Stomach (tissue), 9 donors: Measurements from ENCODE around the gene RNASEH2A. TPM values are rescaled to one million over a fixed set of nuclear protein-coding genes. Genes with fewer than 3 reads are reported as not detected.
A peak's percentile ranks its signal among the peaks of the same experiment; 100 is the strongest.

Experiments
- DNase-seq, 2 donors: peaks; one replicate each; pipeline versions ENCODE4 v3.0.0 to v3.0.0-alpha.2; 2013 to 2019
- H3K27ac ChIP-seq, 5 donors: fragments of 200-600 bp in 4 of 5; sonication (generic) in 4 of 5; one replicate each; pipeline ENCODE4 v1.5.1; 2013 to 2019; ENCODE audit warnings: mild to moderate bottlenecking in 1 of 5, moderate library complexity in 1 of 5
- H3K27me3 ChIP-seq, 3 donors: fragments of 200-600 bp; sonication (generic); one replicate each; pipeline ENCODE4 v1.5.1; 2017 to 2019; ENCODE audit warnings: mixed run types in 1 of 3
- H3K36me3 ChIP-seq, 4 donors: fragments of 200-600 bp; sonication (generic); 1 replicate in 3 of 4; 2 replicates in 1 of 4; pipeline ENCODE4 v1.5.1; 2016 to 2019
- H3K4me1 ChIP-seq, 4 donors: fragments of 200-600 bp; sonication (generic); one replicate each; pipeline ENCODE4 v1.5.1; 2016 to 2019
- H3K4me3 ChIP-seq, 4 donors: fragments of 200-600 bp; sonication (generic) in 3 of 4; one replicate each; pipeline ENCODE4 v1.5.1; 2016 to 2019; ENCODE audit warnings: mild to moderate bottlenecking in 1 of 4
- H3K9me3 ChIP-seq, 4 donors: fragments of 200-600 bp; sonication (generic); one replicate each; pipeline ENCODE4 v1.5.1; 2016 to 2019
- EP300 ChIP-seq: sonication (generic); formaldehyde crosslinking; IDR thresholded peaks from one replicate; pipeline ENCODE4 v1.6.1; 2017; ENCODE audit warnings: antibody characterized with exemption
- POLR2A ChIP-seq, 4 donors: fragments of 450-650 bp; IDR thresholded peaks; one replicate each; pipeline ENCODE4 v1.6.1; 2016; ENCODE audit warnings: antibody characterized with exemption in 4 of 4, control low read depth in 2 of 4, mild to moderate bottlenecking in 1 of 4, moderate library complexity in 1 of 4
- POLR2AphosphoS5 ChIP-seq, 3 donors: sonication (generic); formaldehyde crosslinking; IDR thresholded peaks; one replicate each; pipeline ENCODE4 v1.6.1; 2016; ENCODE audit warnings: antibody characterized with exemption in 3 of 3
- WGBS, 5 donors: extraction: QIAGEN DNeasy Blood & Tissue Kit in 3 of 5; methylation state at CpG; one replicate each; pipeline versions ENCODE4 v1.1.5 to v1.1.7; 2013 to 2018; 5-methylcytosine and 5-hydroxymethylcytosine counted together
- intact Hi-C: fragments of 100-400 bp; cut with DNase I; formaldehyde crosslinking; loops from one replicate; pipeline ENCODE4 v1.15.1; 2023; ENCODE audit warnings: low total_unique reads
- polyA plus RNA-seq, 3 donors: library from polyadenylated mRNA; stranded (reverse); fragments of 200-250 nt; gene quantifications; one replicate each; pipeline ENCODE4 v1.2.3, GENCODE V29; 2013
- total RNA-seq, 5 donors: library from RNA; depleted of rRNA; stranded (reverse); fragments of >200 nt; gene quantifications; one replicate each; pipeline versions ENCODE4 v1.1.0 to v1.2.3, GENCODE V29; 2014 to 2016
- TF ChIP-seq, protein P1 (sequence below), 7 experiments: fragments of 450-650 bp in 4 of 7; fragments of 200-600 bp in 3 of 7; sonication (generic) in 3 of 7; IDR thresholded peaks; one replicate each; pipeline ENCODE4 v1.5.1; 2016 to 2019; ENCODE audit warnings: antibody characterized with exemption in 7 of 7, control low read depth in 2 of 7, mild to moderate bottlenecking in 1 of 7
- donor health status: healthy with polysubstance abuse.
- donor health status: Bipolar disorder and iron deficiency.
- donor health status: healthy.

Gene RNASEH2A
- total and polyA plus RNA-seq, 8 donors: 0.45 to 36.2 (median 6.3) TPM

GRCh38 chr19:12847159-12848139, 41.1 kb downstream of the RNASEH2A start:
- H3K4me3 ChIP-seq: peak overlapping the region; percentile 12 to 39 (median 18)
- TF ChIP-seq POLR2AphosphoS5 (IDR thresholded peaks at IDR 0.05) (peak in 2 of 3 donors; percentile 31 to 82), EP300 (no peak)
- TF ChIP-seq, protein P1, sequence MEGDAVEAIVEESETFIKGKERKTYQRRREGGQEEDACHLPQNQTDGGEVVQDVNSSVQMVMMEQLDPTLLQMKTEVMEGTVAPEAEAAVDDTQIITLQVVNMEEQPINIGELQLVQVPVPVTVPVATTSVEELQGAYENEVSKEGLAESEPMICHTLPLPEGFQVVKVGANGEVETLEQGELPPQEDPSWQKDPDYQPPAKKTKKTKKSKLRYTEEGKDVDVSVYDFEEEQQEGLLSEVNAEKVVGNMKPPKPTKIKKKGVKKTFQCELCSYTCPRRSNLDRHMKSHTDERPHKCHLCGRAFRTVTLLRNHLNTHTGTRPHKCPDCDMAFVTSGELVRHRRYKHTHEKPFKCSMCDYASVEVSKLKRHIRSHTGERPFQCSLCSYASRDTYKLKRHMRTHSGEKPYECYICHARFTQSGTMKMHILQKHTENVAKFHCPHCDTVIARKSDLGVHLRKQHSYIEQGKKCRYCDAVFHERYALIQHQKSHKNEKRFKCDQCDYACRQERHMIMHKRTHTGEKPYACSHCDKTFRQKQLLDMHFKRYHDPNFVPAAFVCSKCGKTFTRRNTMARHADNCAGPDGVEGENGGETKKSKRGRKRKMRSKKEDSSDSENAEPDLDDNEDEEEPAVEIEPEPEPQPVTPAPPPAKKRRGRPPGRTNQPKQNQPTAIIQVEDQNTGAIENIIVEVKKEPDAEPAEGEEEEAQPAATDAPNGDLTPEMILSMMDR (IDR thresholded peaks at IDR 0.05): peak in 6 of 7 experiments; percentile 30 to 100 (median 99)
- WGBS, 5 donors: 7 to 21% (median 12%) methylated on average over 19 to 69 of the region's 69 CpGs
- intact Hi-C loops: loop anchor here (5.0 kb wide), 1 partner anchor 85 kb away; no protein-coding TSS in a partner anchor
- H3K27ac ChIP-seq: no peak overlapping the region
- peaks cover 5 to 60% (median 14%) of the 10 kb centered on the region in 3 donors for H3K27me3 ChIP-seq
- H3K4me1 ChIP-seq: peaks cover 9 to 11% (median 10%) of the 10 kb centered on the region in 4 donors
- no peaks in the 10 kb centered on the region for H3K9me3 ChIP-seq
- no peaks in the 10 kb centered on the region for H3K36me3 ChIP-seq
- peak; percentile 93 to 95 for DNase-seq

DNA sequence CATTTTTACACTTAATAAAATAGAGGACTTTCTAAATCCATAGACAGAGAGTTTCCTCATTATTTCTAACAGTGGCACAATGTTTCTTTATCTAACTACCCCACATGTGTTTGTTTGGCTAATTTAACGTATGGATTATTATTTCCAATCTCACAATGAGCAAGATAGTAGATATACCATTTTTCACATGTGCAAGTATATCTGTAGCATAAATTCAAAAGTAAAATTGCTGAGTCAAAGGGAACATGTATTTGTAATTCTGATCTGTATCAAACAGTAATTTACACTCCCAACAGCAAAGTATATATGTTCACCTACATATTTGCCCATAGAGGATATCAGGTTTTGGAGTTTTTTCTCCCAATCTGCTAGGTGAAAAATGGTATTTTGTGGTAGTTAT, 50.3 kb downstream of the RNASEH2A start:
- Histone ChIP-seq H3K27ac (no peak overlapping the region), H3K27me3 (no peaks in the 10 kb centered on the region), H3K36me3 (no peaks in the 10 kb centered on the region), H3K4me1 (no peaks in the 10 kb centered on the region), H3K9me3 (peaks cover 0 to 3% (median 0%) of the 10 kb centered on the region in 4 donors), H3K4me3 (no peak overlapping the region)
- no peak for DNase-seq
- no peak for TF ChIP-seq POLR2A (IDR thresholded peaks at IDR 0.05)
- TF ChIP-seq POLR2AphosphoS5 (IDR thresholded peaks at IDR 0.05): no peak
- TF ChIP-seq EP300: no peak
- TF ChIP-seq, protein P1 (IDR thresholded peaks at IDR 0.05): no peak
- 28 to 64% (median 43%) methylated on average over 1 of the region's 1 CpG for WGBS, 5 donors
- intact Hi-C loops: no loop called here

GRCh38 chr19:12858041-12858928, 51.9 kb downstream of the RNASEH2A start:
- no peak overlapping the region for H3K27ac ChIP-seq
- no peak for DNase-seq
- TF ChIP-seq, protein P1 (IDR thresholded peaks at IDR 0.05): no peak
- no peak for TF ChIP-seq POLR2A (IDR thresholded peaks at IDR 0.05)
- TF ChIP-seq EP300: no peak
- TF ChIP-seq POLR2AphosphoS5 (IDR thresholded peaks at IDR 0.05): no peak
- intact Hi-C loops: no loop called here
- no peaks in the 10 kb centered on the region for H3K27me3 ChIP-seq
- H3K4me3 ChIP-seq: no peak overlapping the region
- WGBS, 5 donors: 91 to 93% (median 93%) methylated on average over 31 to 35 of the region's 35 CpGs
- H3K9me3 ChIP-seq: peaks cover 0 to 3% (median 0%) of the 10 kb centered on the region in 4 donors
- no peaks in the 10 kb centered on the region for H3K36me3 ChIP-seq
- no peaks in the 10 kb centered on the region for H3K4me1 ChIP-seq

- Histone ChIP-seq H3K4me3 (no peak overlapping the region), H3K9me3 (peaks cover 0 to 3% (median 0%) of the 10 kb centered on the region in 4 donors), H3K4me1 (no peaks in the 10 kb centered on the region), H3K27ac (no peak overlapping the region), H3K36me3 (no peaks in the 10 kb centered on the region), H3K27me3 (peaks cover 0 to 2% (median 0%) of the 10 kb centered on the region in 3 donors)
- WGBS, 5 donors: 53 to 69% (median 61%) methylated on average over 7 of the region's 7 CpGs
- no peak for DNase-seq
- TF ChIP-seq POLR2A (IDR thresholded peaks at IDR 0.05) (no peak), EP300 (no peak), POLR2AphosphoS5 (IDR thresholded peaks at IDR 0.05) (no peak)
- TF ChIP-seq, protein P1 (IDR thresholded peaks at IDR 0.05): no peak
- intact Hi-C loops: no loop called here
These were observed 53.2 kb downstream of the RNASEH2A start for GRCh38 chr19:12859546-12859945.
